ENCODE data around the gene PRPF31. TPM values are rescaled to one million over a fixed set of nuclear protein-coding genes. Genes with fewer than 3 reads are reported as not detected.

Gene PRPF31
- total and polyA plus RNA-seq, 9 of the 15 experiments (the other 6 are each of a cell fraction or from before 2014, with no cell fraction given) = 5.8 to 92.2 (median 69.2) TPM

DNA sequence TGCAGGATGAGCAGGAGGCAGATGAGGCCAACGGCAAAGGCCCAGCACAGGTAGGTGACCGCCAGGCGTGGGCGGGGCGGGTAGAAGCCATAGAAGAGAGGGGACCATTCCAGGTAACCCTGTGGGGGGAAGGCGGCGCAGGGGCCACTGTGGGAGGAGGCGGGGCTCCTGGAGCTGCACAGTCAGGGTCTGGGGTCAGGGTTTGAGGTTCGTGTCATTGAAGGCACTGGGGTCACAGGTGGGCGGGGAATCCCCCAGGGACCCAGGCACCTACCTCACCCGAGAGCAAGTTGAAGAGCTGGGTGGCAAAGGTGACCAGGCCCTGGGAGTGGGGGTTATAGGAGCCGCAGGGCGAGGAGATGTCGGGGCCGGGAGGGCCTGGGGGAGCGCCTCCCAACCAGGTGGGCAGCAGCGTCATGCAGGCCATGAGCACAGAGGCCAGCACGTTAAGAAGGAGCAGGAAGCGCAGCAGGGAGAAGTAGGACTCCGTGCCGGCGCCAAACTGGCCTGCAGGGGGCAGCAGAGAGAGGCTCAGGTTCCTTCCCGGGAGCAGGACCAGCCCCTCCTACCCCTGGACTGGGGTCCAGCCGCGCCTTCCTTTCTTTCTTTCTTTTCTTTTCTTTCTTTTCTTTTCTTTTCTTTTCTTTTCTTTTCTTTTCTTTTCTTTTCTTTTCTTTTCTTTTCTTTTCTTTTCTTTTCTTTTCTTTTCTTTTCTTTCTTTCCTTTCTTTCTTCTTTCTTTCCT, 52.8 kb downstream of the PRPF31 start (continued):
- TF ChIP-seq AFF1 (IDR thresholded peaks at IDR 0.05; ENCODE audit: low read depth in 1 of 2, partially characterized antibody in 2 of 2) = no peak

DNA sequence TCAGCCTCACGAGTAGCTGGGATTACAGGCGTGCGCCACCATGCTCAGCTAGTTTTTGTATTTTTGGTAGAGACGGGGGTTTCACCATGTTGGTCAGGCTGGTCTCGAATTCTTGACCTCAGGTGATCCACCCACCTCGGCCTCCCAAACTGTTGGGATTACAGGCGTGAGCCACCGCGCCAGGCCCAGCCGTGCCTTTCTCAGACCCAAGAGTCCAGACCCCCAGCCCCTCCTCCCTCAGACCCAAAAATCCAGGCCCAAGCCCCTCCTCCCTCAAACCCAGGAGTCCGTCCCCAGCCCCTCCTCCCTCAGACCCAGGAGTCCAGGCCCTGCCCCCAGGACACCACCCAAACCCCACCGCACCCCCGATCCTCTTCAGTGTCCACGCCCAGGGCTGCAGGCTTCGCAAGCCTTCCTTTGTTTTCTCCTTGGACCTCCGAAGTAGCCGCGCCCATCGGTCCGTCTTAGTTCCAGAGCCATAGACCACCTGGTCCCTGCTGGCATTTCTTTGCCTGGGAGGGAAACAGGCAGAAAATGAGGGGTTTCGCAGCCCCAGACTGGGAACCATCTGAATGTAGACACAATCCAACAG, 53.7 kb downstream of the PRPF31 start:
- DNase-seq (ENCODE audit: extremely low read depth in 1 of 4, low spot score in 3 of 4) (no peak), FAIRE-seq (no peak), ATAC-seq (no peak)
- H3K36me3 ChIP-seq (ENCODE audit: control insufficient read depth, insufficient read depth, low read length) = no peaks in the 10 kb centered on the region
- H3K9ac ChIP-seq (ENCODE audit: insufficient read depth in 1 of 2, low read depth in 2 of 2, low read length in 2 of 2) = 0 out of 4 replicates have a peak overlapping the region, but pooled peaks of 1 of the 2 experiments have one; percentile 17
- ChIA-PET CTCF (ENCODE audit: low intra/inter-chr PET ratio) (interaction anchor here (0.7 to 5.9 kb wide), 4 partner anchors 62 to 100 kb away, joined by 3 to 37 read pairs (median 5); no protein-coding TSS in a partner anchor), POLR2A (no interaction called here)
- peaks cover 2 to 52% of the 10 kb centered on the region in 2 experiments; a peak in 2 of 5 replicates for H3K4me1 ChIP-seq (replicated peaks in 1 of 2; ENCODE audit: control insufficient read depth in 2 of 2, insufficient read depth in 2 of 2, low read length in 2 of 2)
- in situ Hi-C loops (cut with MboI) = no loop called here
- H3K9me1 ChIP-seq (ENCODE audit: control insufficient read depth, insufficient read depth, low read length) = no peaks in the 10 kb centered on the region
- 76% methylated on average over 17 of the region's 21 CpGs for WGBS (ENCODE audit: insufficient coverage, low coverage, missing lambda C conversion rate)
- H3K79me2 ChIP-seq (ENCODE audit: control insufficient read depth, insufficient read depth, low read length) = no peaks in the 10 kb centered on the region
- no peak overlapping the region for H2AFZ ChIP-seq (ENCODE audit: low read depth, low read length)
- 0 out of 2 replicates have a peak, but pooled peaks cover 10% of the 10 kb centered on the region for H4K20me1 ChIP-seq (replicated peaks; ENCODE audit: control insufficient read depth, insufficient read depth, low read length)
- H3K9me3 ChIP-seq (replicated peaks; ENCODE audit: control insufficient read depth, insufficient read depth, low read depth, low read length) = no peaks in the 10 kb centered on the region
- no peak overlapping the region for H3K27ac ChIP-seq (ENCODE audit: extremely low read depth, low read depth, low read length)
- no peak overlapping the region for H3K4me2 ChIP-seq (ENCODE audit: insufficient read depth, low read length)
- intact Hi-C loops (cut with micrococcal nuclease) = loop anchor here (2.0 kb wide), 1 partner anchor 62 kb away; no protein-coding TSS in a partner anchor
- no TSS peak for BruUV-seq (replicated peaks)
- H3K4me3 ChIP-seq = no peak overlapping the region
- H3K27me3 ChIP-seq (ENCODE audit: control insufficient read depth in 2 of 2, insufficient read depth in 2 of 2, low read length in 2 of 2) = no peaks in the 10 kb centered on the region
- TF ChIP-seq ZNF197 (CRISPR knock-in tag; IDR thresholded peaks at IDR 0.05; ENCODE audit: low read depth) (no peak), EP300 (IDR thresholded peaks at IDR 0.05; ENCODE audit: low read length) (no peak), MCM3 (IDR thresholded peaks at IDR 0.05) (no peak), ZNF23 (CRISPR knock-in tag; IDR thresholded peaks at IDR 0.05) (no peak), HNRNPLL (IDR thresholded peaks at IDR 0.05; ENCODE audit: low read depth, low read length, poor library complexity, severe bottlenecking) (no peak), HNRNPUL1 (IDR thresholded peaks at IDR 0.05; ENCODE audit: low read length) (no peak), PATZ1 (CRISPR knock-in tag; IDR thresholded peaks at IDR 0.05; ENCODE audit: borderline replicate concordance) (no peak), ZSCAN32 (CRISPR knock-in tag; IDR thresholded peaks at IDR 0.05) (no peak), HMGN3 (IDR thresholded peaks at IDR 0.05; ENCODE audit: borderline replicate concordance, extremely low read depth, insufficient read length, low read depth, low read length) (no peak), ZNF696 (CRISPR knock-in tag; conservative IDR thresholded peaks at IDR 0.05) (no peak), KLF6 (CRISPR knock-in tag; IDR thresholded peaks at IDR 0.05; ENCODE audit: borderline replicate concordance) (no peak)
- TF ChIP-seq, protein P1, sequence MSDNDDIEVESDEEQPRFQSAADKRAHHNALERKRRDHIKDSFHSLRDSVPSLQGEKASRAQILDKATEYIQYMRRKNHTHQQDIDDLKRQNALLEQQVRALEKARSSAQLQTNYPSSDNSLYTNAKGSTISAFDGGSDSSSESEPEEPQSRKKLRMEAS (CRISPR knock-in tag; IDR thresholded peaks at IDR 0.05) = no peak
